Superior temporal gyrus (tissue), 1 donor: ENCODE results near the gene C11orf91.
"Not testable (repeated sequence)": the region's sequence is repeated elsewhere in the genome, so short reads cannot be mapped to it uniquely, and the experiment has no call there.

Experiments used
- DNase-seq: peaks from one replicate; pipeline ENCODE4 v3.0.0-alpha.2; 2016; ENCODE audit errors: extremely low spot score

The C11orf91 gene

DNA sequence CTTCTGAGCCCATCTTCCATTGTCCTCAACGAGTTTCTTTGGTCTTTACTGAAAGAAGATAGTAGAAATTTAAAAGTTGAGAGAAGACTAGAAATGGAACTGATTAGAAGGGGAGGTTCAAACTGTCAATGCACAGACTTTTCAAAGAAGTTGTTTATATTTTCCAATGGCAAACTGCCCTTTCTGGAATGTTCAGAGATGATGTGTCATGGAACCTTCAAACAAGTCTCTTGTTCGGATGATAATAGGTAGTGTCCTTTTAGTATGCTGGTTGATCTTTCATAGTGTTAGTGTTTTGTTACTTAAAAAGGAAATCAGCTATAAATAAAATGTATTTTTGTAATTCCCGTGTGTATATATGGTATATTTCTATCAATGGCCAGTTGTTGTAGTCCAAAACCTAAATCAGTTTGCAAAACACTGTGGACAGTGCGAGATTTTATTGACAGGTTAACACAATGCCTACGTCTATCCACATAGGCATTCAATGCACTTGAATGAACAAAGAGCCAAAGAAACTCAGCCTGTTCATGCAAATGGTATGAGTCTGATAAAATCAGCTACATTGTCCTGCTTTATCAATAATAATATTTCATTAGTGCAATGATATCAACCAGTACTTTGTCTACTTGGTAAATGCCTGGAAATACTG lies 30.9 kb downstream of the C11orf91 start:
- DNase-seq = no peak

DNA sequence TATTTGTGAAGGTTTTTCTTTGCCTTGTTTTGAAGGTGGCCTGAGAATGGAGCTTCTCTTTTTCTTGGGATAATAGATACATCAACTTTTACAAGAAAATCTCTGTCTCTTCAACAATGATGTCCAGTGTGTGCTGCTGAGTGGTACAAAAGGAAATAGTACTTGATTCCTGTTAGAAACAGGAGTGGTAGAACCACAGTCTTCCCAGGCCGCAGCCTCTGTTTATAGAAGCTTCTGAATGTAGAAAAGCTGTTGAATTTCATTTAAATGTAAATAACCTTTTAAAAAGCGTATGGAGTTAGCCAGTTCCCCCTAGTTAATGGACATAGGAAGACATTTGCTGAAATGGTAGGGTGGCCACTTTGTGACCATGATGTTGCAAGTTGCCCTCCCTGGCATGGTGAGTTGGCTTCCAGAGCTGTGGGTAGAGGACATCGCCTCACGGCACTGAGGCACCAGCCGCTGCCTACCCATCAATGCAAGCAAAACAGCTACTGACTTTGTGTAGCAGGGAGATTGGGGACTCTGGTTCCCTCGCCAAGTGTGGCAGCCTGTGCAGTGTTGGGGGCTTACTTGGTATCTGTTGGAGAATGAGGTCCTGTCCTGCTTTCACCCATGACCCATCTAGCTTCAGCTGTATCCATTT lies 31.6 kb downstream of the C11orf91 start:
- no peak for DNase-seq

DNA sequence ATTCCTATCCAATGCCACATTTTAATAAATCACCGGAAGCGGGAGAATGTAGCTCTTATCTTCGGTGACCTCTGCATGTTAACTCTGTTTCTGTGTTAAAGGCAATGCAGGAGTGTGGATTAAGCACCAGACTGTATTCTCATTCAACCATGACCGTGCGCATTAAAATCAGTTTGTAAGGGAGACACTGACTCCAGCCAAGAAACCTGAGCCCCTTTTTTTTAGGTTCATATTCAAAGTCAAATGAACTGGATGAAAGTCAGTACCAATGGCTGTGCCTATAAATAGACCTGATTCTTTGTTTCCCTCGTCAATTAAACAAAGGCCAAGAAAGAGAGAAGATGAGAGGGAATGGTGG lies 32.2 kb downstream of the C11orf91 start:
- no peak for DNase-seq

DNA sequence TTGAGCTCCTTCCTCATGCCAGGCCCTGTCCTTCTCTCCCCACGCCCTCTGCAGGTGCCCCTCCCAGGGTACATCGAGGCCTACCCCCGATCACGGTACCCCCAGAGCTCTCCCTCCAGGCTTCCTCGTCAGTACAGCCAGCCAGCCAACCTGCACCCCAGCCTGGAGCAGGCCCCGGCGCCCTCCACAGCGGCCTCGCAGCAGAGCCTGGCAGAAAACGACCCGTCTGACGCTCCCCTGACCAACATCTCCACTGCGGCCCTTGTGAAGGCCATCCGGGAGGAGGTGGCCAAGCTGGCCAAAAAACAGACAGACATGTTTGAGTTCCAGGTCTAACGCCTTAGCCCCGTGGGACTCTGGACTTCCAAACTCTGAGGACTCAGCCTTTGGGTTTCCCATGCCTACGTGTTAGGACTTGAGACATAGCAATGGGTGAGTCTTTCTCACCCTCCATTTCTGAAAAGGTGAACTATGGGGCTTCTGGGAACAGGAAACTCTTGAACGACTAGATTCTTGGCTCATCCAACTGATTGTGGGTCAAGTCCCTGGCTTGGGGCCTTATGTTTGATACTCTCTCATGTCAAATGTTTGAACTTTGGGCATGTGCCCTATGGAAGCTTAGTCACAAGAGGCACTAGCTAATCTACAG lies 32.7 kb downstream of the C11orf91 start:
- DNase-seq = no peak

DNA sequence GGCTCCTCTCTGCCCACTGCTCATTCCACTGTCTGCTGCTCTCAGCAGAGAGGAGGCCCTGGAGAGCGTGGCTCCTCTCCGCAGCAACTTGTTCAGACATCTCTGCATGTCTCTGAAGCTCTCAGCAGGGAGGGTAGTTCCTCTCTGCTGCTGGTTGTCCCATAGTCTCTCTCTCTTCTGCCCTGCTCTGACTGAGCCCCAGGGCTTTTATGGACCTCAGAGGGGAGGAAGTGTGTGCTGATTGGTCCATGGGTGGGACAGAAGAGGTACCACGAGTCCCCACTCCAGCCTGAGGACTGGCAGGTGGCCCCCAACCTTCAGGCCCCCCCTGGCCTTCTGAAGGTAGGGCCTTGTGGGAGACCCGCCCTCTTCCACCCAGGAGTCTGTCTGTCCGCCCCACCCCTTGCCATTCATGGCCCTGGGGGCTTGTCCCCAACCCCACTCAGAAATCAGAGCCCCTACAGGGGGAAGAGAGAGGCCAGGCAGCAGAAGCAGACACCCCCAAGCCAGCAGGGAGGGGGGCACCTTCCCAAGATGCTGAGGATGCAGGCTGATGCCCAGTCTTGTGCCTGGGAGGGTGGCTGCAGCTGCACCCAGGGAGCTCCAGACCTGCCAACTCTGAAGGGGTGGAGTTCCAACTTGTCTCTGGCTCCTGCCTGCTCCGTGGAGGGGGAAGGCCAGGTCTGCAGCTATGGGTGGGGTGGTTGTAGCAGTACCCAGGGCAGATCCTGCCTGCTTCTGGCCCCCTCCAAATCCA lies 35.1 kb downstream of the C11orf91 start:
- DNase-seq = no peak

DNA sequence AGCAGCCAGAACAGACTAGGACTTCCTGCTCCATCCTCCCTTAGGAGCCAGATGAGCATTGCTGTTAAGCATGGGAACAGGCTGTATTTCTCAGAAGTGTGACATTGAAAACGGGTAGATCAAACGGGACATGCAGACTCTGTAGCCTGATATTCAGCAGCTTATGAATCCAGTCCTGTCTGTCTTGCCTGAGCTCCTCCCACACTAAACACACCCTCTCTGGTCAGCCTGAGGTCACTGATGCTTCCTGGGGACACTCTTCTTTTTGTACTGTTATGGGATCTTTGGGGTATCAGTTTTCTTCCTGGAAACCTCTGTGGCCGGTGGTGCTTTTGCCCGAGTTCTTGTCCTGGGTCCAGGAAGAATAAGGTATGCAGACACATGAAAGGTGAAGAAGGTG lies 35.8 kb downstream of the C11orf91 start:
- DNase-seq = no peak

DNA sequence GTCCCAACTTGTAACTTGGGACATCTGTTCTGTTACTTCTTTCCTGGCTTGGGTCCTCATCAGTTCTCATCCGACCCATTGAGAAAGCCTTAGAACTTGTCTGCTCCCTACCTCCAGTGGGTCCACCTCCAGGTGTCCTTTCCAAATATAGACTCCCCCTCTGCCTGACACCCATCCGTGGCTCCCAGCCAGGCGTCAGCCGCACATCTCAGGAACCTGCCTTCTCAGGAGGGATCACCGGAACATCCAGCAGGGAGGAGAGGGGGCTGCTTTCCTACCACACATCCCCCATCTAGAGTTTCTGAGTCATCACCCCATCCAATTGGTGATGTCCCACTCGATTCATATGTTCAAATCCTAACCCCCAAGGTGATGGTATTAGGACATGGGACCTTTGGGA lies 36.5 kb downstream of the C11orf91 start:
- no peak for DNase-seq

DNA sequence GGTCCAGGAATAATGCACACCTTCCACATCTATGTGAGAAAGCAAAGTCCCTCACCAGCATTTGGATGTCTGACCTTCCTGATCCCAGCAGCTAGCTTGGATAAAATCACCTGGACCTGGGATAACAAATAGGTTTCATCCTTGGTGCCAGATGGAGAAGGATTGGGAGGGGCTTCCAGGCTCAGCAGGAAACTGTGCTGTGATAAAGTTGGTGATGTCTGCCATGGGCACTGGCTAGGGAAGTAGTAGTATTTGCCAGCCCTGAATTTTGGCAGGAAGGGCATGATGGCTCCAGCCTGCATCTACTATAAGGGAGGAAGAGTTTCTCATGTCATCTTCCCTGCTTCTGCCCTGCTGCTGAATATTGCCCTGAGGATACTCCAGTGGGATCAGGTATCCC lies 37.5 kb downstream of the C11orf91 start:
- DNase-seq = no peak

DNA sequence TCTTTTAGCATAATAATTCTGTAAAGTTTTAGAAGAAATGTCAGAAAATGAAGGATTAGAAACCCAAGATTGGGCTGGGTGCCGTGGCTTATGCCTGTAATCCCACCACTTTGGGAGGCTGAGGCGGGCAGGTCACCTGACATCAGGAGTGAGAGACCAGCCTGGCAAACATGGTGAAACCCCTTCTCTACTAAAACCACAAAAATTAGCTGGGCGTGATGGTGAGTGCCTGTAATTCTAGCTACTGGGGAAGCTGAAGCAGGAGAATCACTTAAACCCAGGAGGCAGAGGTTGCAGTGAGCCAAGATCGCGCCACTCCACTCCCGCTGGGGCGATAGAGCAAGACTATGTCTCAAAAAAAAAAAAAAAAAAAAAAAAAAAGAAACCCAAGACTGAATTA lies 39.1 kb downstream of the C11orf91 start:
- not testable (repeated sequence) for DNase-seq

DNA sequence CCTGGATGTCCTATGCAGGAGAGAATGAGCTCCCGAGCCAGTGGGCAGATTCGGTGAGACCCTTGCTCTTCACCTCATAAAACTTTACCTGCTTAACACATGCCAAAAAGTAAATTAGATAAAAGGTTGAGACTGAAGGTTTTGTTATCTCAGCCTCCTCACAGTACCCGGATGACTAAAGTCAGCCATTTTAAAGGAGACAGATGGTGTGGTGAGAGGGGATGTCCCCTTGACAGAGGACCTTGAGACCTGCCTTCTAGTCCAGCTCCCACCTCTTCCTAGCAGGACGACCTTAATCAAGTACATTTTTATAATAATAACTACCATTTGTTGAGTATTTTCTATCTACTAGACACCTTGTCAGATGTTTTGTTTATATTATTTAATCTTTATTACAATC lies 39.7 kb downstream of the C11orf91 start:
- DNase-seq = no peak

DNA sequence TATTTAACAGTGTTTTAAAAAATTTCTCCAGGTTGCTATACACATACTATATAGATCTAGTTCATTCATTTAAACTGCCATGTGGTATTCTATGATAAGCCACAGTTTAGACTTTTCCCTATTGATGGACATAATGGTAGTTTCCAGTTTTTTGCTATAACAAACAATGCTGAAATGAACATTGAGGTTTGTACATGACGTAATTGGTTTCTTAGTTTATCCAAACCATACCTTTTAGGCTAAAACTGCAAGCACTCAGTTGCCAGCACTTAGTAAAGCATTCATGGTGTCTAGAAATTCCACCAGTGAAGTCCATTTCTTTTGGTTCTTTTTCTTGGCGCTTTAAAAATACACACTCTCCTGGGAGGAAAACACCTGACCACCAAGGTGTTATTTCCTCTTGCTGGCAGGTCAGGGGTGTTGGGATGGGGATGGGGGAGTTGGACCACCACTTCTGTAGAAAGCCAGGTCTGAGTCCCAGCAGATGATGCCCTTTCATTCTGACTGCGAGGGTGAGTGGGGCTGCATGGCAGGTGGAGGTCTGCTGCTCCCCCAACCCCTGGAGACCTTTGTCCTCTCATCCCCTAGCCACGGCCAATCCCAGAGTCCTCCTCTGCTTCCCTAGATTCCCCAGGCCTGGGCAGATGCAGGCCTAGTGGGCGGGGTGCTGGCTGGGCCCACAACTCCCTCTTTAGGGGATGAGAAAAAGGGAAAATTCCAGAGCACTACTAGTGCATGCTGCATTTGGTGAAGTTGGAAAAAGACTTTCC lies 41.1 kb downstream of the C11orf91 start:
- DNase-seq = no peak

DNA sequence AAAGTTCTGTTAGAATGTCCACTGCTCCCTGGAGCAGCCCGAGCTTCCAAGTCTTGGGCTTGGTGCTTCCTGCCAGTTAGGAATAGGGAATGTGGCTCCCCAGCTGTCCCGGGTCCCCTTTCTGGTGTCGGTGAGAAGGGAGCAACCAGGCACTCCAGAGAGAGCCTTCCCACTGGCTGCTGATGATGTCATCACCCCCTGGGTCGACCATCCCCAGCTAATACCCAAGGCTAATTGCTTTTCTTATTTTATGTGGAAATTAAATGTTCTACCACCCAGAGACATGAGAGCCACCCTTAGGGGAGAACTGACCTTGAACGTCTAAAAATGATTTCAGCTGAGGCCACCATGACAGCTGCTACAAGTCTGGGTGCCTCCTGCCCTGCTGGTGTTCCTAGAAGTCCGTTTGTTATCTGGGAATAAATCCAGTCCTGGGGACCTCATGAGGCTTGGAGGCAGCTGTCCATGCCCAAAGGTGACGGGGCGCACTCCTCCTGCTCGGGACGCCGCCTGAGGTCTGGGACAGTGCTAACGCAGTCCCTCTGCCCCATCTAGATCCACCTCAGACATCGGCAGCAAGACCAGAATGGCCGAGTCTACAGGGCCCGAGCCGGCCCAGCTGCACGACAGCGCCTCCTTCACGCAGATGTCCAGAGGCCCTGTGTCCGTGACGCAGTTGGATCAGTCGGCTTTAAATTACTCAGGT lies 42.3 kb downstream of the C11orf91 start:
- DNase-seq = no peak

DNA sequence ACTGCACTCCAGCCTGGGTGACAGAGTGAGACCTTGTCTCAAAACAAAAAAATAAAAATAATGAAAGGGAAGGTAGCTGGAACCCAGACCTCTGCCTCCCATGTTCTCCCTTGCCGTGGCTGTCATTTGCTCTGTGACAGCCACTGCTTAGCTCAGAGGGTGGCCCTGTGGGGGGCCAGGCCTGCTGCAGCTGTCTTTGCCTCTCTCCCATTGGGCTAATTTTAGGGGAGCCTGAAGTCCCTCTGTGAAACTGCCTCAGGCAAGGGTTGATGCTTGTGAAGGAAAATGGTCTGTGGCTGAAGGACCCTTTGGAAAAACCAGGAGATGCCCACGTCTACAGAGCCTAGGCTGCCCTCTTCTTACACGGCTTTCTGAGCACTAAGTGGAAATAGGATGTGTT lies 42.9 kb downstream of the C11orf91 start:
- no peak for DNase-seq

DNA sequence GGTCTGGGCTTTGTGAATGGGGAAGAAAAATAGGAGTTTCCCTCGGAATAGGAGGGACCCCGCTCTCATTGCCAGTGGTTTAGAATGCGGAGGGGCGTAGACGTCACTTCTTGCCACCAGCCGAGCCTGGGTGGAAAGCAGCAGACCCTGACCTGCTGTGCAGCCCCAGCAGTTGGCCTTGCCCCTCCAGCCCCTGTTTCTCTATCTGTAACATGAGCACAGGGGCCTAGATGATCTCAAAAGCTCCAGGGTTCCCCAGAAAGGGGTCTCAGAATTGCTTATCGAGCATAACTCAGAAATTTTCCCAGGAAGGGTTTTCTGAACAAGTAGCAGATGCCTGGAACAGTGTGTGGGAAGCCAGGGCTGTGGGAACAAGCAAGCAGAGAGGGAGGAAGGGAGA lies 43.9 kb downstream of the C11orf91 start:
- no peak for DNase-seq

DNA sequence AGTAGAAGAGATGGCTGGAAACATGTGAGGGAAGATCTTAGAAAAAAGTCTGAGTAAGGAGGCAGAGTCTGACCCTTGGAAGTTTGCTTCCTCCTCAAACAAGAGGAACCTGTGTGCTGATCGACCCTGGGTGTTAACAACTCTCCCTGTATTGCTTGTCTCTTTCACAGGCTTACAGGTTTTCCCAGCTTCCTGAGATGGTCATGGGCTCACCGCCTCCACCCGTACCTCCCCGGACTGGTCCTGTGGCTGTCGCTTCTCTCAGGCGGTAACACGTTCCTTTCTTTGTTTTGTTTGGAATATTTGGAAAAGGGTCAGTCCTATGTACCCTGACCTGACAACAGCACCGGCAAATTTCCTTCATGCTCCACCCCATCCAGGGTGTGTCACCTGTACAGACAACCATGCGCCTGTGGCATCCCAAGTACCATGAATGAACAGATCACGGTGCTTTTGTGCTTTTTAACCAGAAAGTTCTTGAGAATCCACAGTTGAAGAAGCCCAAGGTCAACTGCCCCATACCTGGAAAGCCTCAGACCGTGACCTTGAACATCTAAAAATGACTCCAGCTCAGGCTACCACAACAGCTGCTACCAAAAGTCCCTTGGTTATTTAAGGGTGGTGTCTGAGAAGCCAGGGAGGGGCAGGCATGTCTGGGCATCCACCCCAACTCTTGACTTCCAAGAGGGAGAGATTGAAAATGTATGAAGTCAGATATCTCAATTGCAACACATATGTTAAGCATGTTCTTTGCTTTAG lies 44.6 kb downstream of the C11orf91 start:
- no peak for DNase-seq

DNA sequence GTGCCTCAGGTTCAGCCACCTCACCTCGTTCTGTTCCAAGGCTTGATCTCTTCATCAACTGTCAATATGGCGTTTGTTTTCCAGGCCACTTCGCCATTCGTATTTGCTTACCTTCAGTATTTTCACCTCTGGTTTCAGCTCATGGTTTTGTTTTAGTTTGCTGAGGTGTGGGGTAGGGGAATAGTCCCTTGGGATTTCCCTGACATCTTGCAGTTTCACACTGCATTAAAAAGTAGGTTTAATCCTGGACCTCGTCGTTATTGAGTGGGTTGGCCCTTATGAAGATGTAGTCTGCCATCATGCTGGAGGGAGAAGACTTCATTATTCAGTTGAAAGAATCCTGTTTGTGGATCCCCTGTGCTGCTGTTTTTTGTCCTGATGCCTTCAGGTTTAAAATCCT lies 46.0 kb downstream of the C11orf91 start:
- DNase-seq = no peak

DNA sequence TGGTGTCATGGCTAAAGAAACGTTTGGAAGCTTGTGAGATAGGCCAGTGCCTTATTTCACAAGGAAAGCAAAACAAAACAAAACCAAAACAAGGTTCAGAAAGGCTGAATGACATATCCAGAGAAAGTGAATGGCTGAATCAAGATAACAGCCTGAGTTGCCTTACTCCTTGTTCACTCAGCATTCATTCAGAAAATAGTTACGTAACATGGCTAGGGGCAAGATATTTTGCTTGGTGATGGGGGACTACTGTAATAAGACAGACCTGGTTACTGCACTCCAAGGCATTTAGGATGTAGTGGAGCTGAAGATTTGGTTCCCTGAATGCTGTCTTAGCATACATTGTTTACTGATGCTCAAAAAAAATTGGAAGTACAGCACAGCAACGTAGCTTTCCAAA lies 47.7 kb downstream of the C11orf91 start:
- DNase-seq = no peak

DNA sequence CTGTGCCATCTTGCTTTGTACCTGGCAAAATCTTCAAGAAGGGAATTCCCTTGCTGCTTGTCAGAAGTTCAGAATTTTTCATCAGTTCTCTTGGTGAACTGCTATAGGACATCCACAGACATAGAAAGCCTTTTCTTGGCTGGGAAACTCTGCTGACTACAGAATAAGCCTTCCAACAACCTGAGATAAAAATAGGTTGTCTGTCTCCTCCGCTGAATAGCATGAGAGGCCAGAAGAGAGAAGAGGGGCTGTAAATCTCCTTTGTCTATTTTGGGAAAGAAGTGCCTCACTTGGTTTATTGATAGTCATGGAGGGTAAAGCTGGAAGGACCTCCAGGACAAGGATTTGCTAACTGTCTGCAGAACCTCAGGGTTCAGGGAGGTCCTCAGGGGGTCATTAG lies 48.2 kb downstream of the C11orf91 start:
- DNase-seq = no peak

DNA sequence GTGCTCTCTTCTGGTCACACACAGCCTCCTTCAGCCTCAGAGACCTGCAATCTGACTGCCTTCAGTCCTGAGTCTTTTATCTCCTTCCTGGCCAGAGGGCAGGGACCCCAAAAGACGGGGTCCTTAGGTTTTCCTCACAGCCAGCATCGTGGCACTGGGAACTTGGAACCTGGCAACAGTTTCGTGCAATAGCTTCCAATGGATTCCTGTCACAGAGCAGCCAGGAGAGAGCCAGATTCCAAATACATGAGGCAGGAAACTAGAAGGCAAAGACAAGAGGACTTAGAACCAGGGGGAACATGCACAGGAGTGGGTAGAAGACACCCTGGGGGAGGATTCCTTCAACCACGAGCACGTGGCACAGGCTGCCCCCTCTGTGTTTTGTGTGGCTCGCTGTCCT lies 48.6 kb downstream of the C11orf91 start:
- DNase-seq = no peak

DNA sequence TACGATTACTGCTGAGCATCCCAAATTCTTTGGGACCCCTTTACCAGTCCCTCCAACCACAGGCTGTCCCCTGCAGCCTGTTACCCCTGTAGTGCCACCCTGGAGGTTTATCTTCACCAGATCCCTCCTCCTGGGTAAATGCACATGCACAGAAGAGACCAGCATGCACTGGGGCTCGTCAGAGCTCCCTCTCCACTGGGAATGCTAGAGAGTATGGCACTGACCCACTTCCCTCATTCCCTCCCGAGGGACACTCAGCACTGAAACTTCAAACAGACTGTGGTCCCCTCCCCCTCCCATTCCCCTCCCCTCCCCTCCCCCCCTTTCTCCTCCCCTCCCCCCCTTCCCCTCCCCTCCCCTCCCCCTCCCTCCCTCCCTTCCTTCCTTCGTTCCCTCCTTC lies 49.1 kb downstream of the C11orf91 start:
- no peak for DNase-seq

DNA sequence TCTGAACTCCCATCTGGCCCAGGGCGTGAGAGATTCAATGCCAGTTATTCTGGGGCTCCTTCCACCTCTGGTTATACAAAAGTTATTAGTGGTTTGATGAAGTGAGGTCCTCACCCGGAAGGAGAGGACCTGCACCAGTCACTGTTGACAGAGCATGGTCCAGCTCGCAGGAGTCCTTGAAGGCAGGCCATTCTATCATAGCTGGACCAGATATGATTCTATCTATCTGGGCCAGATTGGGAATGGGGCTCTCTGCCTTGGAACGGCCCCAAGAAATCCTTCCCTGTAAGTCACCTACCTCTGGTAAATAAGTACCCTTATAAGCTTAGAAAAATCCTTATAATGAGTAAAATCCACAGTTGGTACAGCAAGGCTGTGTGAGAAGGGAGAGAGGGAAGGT lies 50.7 kb downstream of the C11orf91 start:
- no peak for DNase-seq
